ENCODE results near the gene FANCE.

Gene FANCE

GRCh38 chr6:35468980-35469750 is 17.0 kb downstream of the FANCE start:
- DNase-seq = no peak

GRCh38 chr6:35469751-35470662 is 17.9 kb downstream of the FANCE start:
- no peak for DNase-seq

GRCh38 chr6:35470663-35471120 is 18.6 kb downstream of the FANCE start:
- DNase-seq = no peak

GRCh38 chr6:35471836-35472345 is 19.8 kb downstream of the FANCE start:
- DNase-seq = no peak

GRCh38 chr6:35473075-35473849 is 21.1 kb downstream of the FANCE start:
- DNase-seq = no peak

GRCh38 chr6:35473850-35474130 is 21.7 kb downstream of the FANCE start:
- DNase-seq = no peak

GRCh38 chr6:35474131-35474941 is 22.2 kb downstream of the FANCE start:
- DNase-seq = no peak

GRCh38 chr6:35474942-35475570 is 22.9 kb downstream of the FANCE start:
- DNase-seq = no peak

GRCh38 chr6:35475573-35475972 is 23.4 kb downstream of the FANCE start:
- DNase-seq = no peak

- DNase-seq = no peak
Measured at GRCh38 chr6:35476004-35476403, 23.9 kb downstream of the FANCE start.

GRCh38 chr6:35477028-35477427 is 24.9 kb downstream of the FANCE start:
- no peak for DNase-seq

GRCh38 chr6:35477551-35478179 is 25.5 kb downstream of the FANCE start:
- no peak for DNase-seq

- DNase-seq = no peak
Measured at GRCh38 chr6:35478259-35478658, 26.1 kb downstream of the FANCE start.

GRCh38 chr6:35480176-35480575 is 28.0 kb downstream of the FANCE start:
- DNase-seq = no peak

GRCh38 chr6:35481226-35481625 is 29.1 kb downstream of the FANCE start:
- no peak for DNase-seq

- DNase-seq = no peak
Measured at GRCh38 chr6:35483062-35483461, 30.9 kb downstream of the FANCE start.

GRCh38 chr6:35483490-35483889 is 31.4 kb downstream of the FANCE start:
- no peak for DNase-seq

GRCh38 chr6:35483893-35484645 is 31.9 kb downstream of the FANCE start:
- no peak for DNase-seq

- DNase-seq = no peak
Measured at GRCh38 chr6:35484921-35485392, 32.8 kb downstream of the FANCE start.

- no peak for DNase-seq
Measured at GRCh38 chr6:35485402-35485877, 33.3 kb downstream of the FANCE start.
